ENCODE measurements around the gene TMEM30A. TPM values are rescaled to one million over a fixed set of nuclear protein-coding genes. Genes with fewer than 3 reads are reported as not detected.

TMEM30A gene
- total RNA-seq, 1 experiment from 2014 or later = 130 TPM

DNA sequence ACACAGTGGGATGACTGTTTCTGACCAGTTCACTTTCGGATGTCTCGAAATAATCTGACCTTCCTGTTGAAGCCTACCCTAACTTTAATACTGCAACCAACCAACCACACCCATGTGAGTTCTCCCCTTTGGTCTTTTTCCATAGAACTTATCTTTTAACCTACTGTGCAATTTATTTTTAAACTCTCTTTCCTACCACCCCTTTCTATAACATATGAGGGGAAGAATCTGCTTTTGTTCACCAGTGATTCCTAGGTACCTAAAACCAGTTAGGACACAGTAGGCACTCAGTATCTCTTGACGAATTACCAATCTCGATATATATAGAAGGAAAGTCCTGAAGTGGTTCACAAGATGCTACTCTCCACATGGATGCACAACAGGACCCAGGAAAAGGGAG, 48.0 kb downstream of the TMEM30A start:
- H3K9me3 ChIP-seq (ENCODE audit: control insufficient read depth, insufficient read depth, low read depth, low read length) = no peaks in the 10 kb centered on the region
- intact Hi-C loops (cut with micrococcal nuclease; ENCODE audit: unreplicated experiment) = no loop called here
- peaks cover 26% of the 10 kb centered on the region for H3K36me3 ChIP-seq (ENCODE audit: control insufficient read depth, insufficient read depth, low read length)
- ATAC-seq = no peak
- ChIA-PET CTCF (interaction anchor here (0.6 kb wide), 1 partner anchor 13 kb away, joined by 5 read pairs; no protein-coding TSS in a partner anchor), POLR2A (interaction anchor here (0.6 kb wide), 1 partner anchor 314 kb away, joined by 3 read pairs; no protein-coding TSS in a partner anchor)
- TF ChIP-seq, protein P1, sequence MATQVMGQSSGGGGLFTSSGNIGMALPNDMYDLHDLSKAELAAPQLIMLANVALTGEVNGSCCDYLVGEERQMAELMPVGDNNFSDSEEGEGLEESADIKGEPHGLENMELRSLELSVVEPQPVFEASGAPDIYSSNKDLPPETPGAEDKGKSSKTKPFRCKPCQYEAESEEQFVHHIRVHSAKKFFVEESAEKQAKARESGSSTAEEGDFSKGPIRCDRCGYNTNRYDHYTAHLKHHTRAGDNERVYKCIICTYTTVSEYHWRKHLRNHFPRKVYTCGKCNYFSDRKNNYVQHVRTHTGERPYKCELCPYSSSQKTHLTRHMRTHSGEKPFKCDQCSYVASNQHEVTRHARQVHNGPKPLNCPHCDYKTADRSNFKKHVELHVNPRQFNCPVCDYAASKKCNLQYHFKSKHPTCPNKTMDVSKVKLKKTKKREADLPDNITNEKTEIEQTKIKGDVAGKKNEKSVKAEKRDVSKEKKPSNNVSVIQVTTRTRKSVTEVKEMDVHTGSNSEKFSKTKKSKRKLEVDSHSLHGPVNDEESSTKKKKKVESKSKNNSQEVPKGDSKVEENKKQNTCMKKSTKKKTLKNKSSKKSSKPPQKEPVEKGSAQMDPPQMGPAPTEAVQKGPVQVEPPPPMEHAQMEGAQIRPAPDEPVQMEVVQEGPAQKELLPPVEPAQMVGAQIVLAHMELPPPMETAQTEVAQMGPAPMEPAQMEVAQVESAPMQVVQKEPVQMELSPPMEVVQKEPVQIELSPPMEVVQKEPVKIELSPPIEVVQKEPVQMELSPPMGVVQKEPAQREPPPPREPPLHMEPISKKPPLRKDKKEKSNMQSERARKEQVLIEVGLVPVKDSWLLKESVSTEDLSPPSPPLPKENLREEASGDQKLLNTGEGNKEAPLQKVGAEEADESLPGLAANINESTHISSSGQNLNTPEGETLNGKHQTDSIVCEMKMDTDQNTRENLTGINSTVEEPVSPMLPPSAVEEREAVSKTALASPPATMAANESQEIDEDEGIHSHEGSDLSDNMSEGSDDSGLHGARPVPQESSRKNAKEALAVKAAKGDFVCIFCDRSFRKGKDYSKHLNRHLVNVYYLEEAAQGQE (IDR thresholded peaks at IDR 0.05; ENCODE audit: insufficient read depth in 1 of 2, low read depth in 2 of 2, low read length in 1 of 2) = no peak
- H3K4me3 ChIP-seq (ENCODE audit: low read depth in 2 of 2, low read length in 2 of 2) = no peak overlapping the region
- no peak overlapping the region for H3K27ac ChIP-seq (ENCODE audit: low read length)
- in situ Hi-C loops (cut with HindIII; ENCODE audit: low pct_unique_long_range_greater_than_20kb, low sequenced_read_pairs) = no loop called here
- BruUV-seq (replicated peaks) = no TSS peak
- DNase-seq (ENCODE audit: low read depth, low spot score) = no peak
- 0 out of 2 replicates have a peak, but pooled peaks cover 4% of the 10 kb centered on the region for H3K4me1 ChIP-seq (ENCODE audit: control insufficient read depth, insufficient read depth, low read length)
- H3K27me3 ChIP-seq (ENCODE audit: control insufficient read depth, insufficient read depth, low read length) = no peaks in the 10 kb centered on the region

DNA sequence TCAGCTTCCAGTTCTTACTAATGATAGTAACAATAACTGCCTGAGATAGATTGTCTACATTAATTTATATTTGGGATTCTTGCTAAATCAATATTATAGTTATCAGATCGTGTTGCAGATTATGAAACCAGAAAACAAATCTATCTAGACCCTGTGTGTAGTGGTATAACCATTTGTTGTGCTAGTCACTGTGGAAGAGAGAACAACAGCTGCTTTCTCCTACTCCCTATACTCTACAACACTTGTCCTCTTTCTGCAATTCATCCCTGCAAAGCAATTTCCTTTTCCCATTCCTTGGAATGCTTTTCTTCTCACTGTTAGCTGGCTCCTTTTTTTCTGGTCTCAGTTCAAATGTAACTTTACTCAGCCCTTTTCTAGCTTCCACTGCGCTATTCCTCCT, 49.3 kb downstream of the TMEM30A start:
- no peak overlapping the region for H3K4me3 ChIP-seq (ENCODE audit: low read depth in 2 of 2, low read length in 2 of 2)
- H3K27me3 ChIP-seq (ENCODE audit: control insufficient read depth, insufficient read depth, low read length) = no peaks in the 10 kb centered on the region
- intact Hi-C loops (cut with micrococcal nuclease; ENCODE audit: unreplicated experiment) = no loop called here
- no TSS peak for BruUV-seq (replicated peaks)
- no peaks in the 10 kb centered on the region for H3K4me1 ChIP-seq (ENCODE audit: control insufficient read depth, insufficient read depth, low read length)
- peaks cover 17% of the 10 kb centered on the region for H3K36me3 ChIP-seq (ENCODE audit: control insufficient read depth, insufficient read depth, low read length)
- no peak overlapping the region for H3K27ac ChIP-seq (ENCODE audit: low read length)
- no peak for DNase-seq (ENCODE audit: low read depth, low spot score)
- POLR2A ChIA-PET = no interaction called here
- in situ Hi-C loops (cut with HindIII; ENCODE audit: low pct_unique_long_range_greater_than_20kb, low sequenced_read_pairs) = no loop called here
- ATAC-seq = 0 out of 2 replicates have a peak, but pooled peaks have one; percentile 9
- no peaks in the 10 kb centered on the region for H3K9me3 ChIP-seq (ENCODE audit: control insufficient read depth, insufficient read depth, low read depth, low read length)
- CTCF ChIA-PET = no interaction called here
- TF ChIP-seq, protein P2, sequence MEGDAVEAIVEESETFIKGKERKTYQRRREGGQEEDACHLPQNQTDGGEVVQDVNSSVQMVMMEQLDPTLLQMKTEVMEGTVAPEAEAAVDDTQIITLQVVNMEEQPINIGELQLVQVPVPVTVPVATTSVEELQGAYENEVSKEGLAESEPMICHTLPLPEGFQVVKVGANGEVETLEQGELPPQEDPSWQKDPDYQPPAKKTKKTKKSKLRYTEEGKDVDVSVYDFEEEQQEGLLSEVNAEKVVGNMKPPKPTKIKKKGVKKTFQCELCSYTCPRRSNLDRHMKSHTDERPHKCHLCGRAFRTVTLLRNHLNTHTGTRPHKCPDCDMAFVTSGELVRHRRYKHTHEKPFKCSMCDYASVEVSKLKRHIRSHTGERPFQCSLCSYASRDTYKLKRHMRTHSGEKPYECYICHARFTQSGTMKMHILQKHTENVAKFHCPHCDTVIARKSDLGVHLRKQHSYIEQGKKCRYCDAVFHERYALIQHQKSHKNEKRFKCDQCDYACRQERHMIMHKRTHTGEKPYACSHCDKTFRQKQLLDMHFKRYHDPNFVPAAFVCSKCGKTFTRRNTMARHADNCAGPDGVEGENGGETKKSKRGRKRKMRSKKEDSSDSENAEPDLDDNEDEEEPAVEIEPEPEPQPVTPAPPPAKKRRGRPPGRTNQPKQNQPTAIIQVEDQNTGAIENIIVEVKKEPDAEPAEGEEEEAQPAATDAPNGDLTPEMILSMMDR (IDR thresholded peaks at IDR 0.05) = no peak
- TF ChIP-seq, protein P1 (IDR thresholded peaks at IDR 0.05; ENCODE audit: insufficient read depth in 1 of 2, low read depth in 2 of 2, low read length in 1 of 2) = no peak
- TF ChIP-seq POLR2AphosphoS5 (IDR thresholded peaks at IDR 0.05; ENCODE audit: low read depth, low read length) = no peak
- no peak for TF ChIP-seq SIN3A (IDR thresholded peaks at IDR 0.05; ENCODE audit: borderline replicate concordance, insufficient read depth, low read depth, low read length)
- no peak for TF ChIP-seq TCF7L2 (IDR thresholded peaks at IDR 0.05; ENCODE audit: low read depth, low read length)
